HCT116 (cell line): ENCODE results near the gene IGF2R. TPM values are rescaled to one million over a fixed set of nuclear protein-coding genes. Genes with fewer than 3 reads are reported as not detected.

Experiments
- ATAC-seq: fragments of 200-7000 bp; cut with Tn5 transposase; 2 replicates; pipeline ENCODE4 v1.9.1; 2020; ENCODE audit warnings: mild to moderate bottlenecking, moderate library complexity
- BruUV-seq: library from RNA; stranded (reverse); fragments of 400-500 nt; replicated peaks from 2 replicates; lab custom pipeline; 2021; lab: Mats Ljungman, UMichigan
- CTCF ChIA-PET: fragments of 300-600 bp; sonication (Branson Sonifier 250); formaldehyde crosslinking; loops from one replicate; lab custom pipeline; 2021; ENCODE audit warnings: antibody characterized with exemption; lab: Charles Lee
- POLR2A ChIA-PET: fragments of 300-600, 350-600 bp; sonication (Branson Sonifier 250); formaldehyde crosslinking; loops from one replicate; lab custom pipeline; 2021; ENCODE audit warnings: antibody characterized with exemption; lab: Charles Lee
- RAD21 ChIA-PET, 2 experiments: fragments of 300-600 bp; sonication (Branson Sonifier 250); formaldehyde crosslinking; loops; one replicate each; lab custom pipeline; 2023; ENCODE audit warnings: low total read pairs in 2 of 2; ENCODE audit not compliant: uncharacterized antibody in 2 of 2, unreplicated experiment in 2 of 2, low non-redundant PET in 1 of 2; lab: Charles Lee
- DNase-seq: peaks from one replicate; pipeline ENCODE4 v3.0.0-alpha.2; 2010; ENCODE audit warnings: low read depth, low spot score
- H2AFZ ChIP-seq: fragments of 200-600 bp; shearing (Covaris generic), sonication (generic); 2 replicates; pipeline ENCODE4 v1.6.1; 2017; ENCODE audit warnings: low read depth, mixed run types, mixed read lengths, antibody characterized with exemption, low read length; ENCODE audit not compliant: poor library complexity, severe bottlenecking
- H3K27ac ChIP-seq: 2 replicates; pipeline ENCODE4 v1.5.1; 2012; ENCODE audit warnings: low read depth, low read length
- H3K27me3 ChIP-seq: fragments of 200-600 bp; sonication (generic); 2 replicates; pipeline ENCODE4 v1.6.1; 2016; ENCODE audit warnings: mixed run types, low read length, mixed read lengths; ENCODE audit not compliant: insufficient read depth
- H3K36me3 ChIP-seq, 2 experiments: fragments of 200-500 bp in 1 of 2; fragments of 200-600 bp in 1 of 2; sonication (Bioruptor generic) in 1 of 2; sonication (generic) in 1 of 2; 2 replicates each; pipeline versions ENCODE4 v1.5.1 to v1.6.1; 2014 to 2016; ENCODE audit warnings: low read length in 2 of 2, inconsistent platforms in 1 of 2, mixed read lengths in 1 of 2, mixed run types in 1 of 2; ENCODE audit not compliant: insufficient read depth in 2 of 2, control insufficient read depth in 1 of 2
- H3K4me1 ChIP-seq, 2 experiments: fragments of 200-600 bp in 1 of 2; sonication (generic) in 1 of 2; 2 replicates each; pipeline versions ENCODE4 v1.5.1 to v1.6.1; 2012 to 2017; ENCODE audit warnings: low read length in 2 of 2, inconsistent platforms in 1 of 2, mild to moderate bottlenecking in 1 of 2, mixed read lengths in 1 of 2, mixed run types in 1 of 2, moderate library complexity in 1 of 2; ENCODE audit not compliant: insufficient read depth in 2 of 2, control insufficient read depth in 1 of 2
- H3K4me2 ChIP-seq: fragments of 200-600 bp; sonication (generic); 2 replicates; pipeline ENCODE4 v1.6.1; 2017; ENCODE audit warnings: mixed run types, low read length, mixed read lengths
- H3K4me3 ChIP-seq, 2 experiments: fragments of 200-600 bp in 1 of 2; sonication (generic) in 1 of 2; replicated peaks in 1 of 2; 2 replicates each; pipeline ENCODE4 v1.5.1; 2011 to 2016; ENCODE audit warnings: low read length in 2 of 2, control low read depth in 1 of 2, low read depth in 1 of 2, mild to moderate bottlenecking in 1 of 2, mixed read lengths in 1 of 2, mixed run types in 1 of 2
- H3K79me2 ChIP-seq: fragments of 200-600 bp; sonication (generic); 2 replicates; pipeline ENCODE4 v1.6.1; 2017; ENCODE audit warnings: mild to moderate bottlenecking, mixed run types, low read length, moderate library complexity, mixed read lengths; ENCODE audit not compliant: insufficient read depth
- H3K9ac ChIP-seq: fragments of 200-600 bp; sonication (generic); 2 replicates; pipeline ENCODE4 v1.6.1; 2016; ENCODE audit warnings: low read length, mixed read lengths
- H3K9me2 ChIP-seq: fragments of 200-600 bp; sonication (generic), shearing (Covaris generic); 2 replicates; pipeline ENCODE4 v1.6.1; 2017; ENCODE audit warnings: mixed run types, mild to moderate bottlenecking, moderate library complexity; ENCODE audit not compliant: insufficient read depth
- H3K9me3 ChIP-seq, 2 experiments: fragments of 200-500 bp in 1 of 2; fragments of 200-600 bp in 1 of 2; sonication (Bioruptor generic) in 1 of 2; sonication (generic) in 1 of 2; 2 replicates each; pipeline ENCODE4 v1.6.1; 2014 to 2017; ENCODE audit warnings: low read length in 2 of 2, mixed read lengths in 2 of 2, inconsistent platforms in 1 of 2, low read depth in 1 of 2, mild to moderate bottlenecking in 1 of 2, mixed run types in 1 of 2, moderate library complexity in 1 of 2; ENCODE audit not compliant: control insufficient read depth in 1 of 2, insufficient read depth in 1 of 2
- H4K20me1 ChIP-seq: fragments of 200-600 bp; sonication (generic), shearing (Covaris generic); 2 replicates; pipeline ENCODE4 v1.6.1; 2017; ENCODE audit warnings: mixed run types, mild to moderate bottlenecking, moderate library complexity; ENCODE audit not compliant: insufficient read depth
- CBX3 ChIP-seq: IDR thresholded peaks from 2 replicates; pipeline ENCODE4 v1.6.1; 2012; ENCODE audit warnings: low read depth
- ELF1 ChIP-seq: IDR thresholded peaks from 2 replicates; pipeline ENCODE4 v1.6.1; 2012; ENCODE audit warnings: low read depth, borderline replicate concordance
- EZH2 ChIP-seq: fragments of 200-600 bp; sonication (generic); IDR thresholded peaks from 2 replicates; pipeline ENCODE4 v1.6.1; 2017; ENCODE audit warnings: antibody characterized with exemption, mixed run types
- EZH2phosphoT487 ChIP-seq: fragments of 200-600 bp; IDR thresholded peaks from 2 replicates; pipeline ENCODE4 v1.6.1; 2018; ENCODE audit warnings: antibody characterized with exemption, borderline replicate concordance
- FOSL1 ChIP-seq: IDR thresholded peaks from 2 replicates; pipeline ENCODE4 v1.6.1; 2012; ENCODE audit warnings: low read depth
- JUND ChIP-seq: IDR thresholded peaks from 2 replicates; pipeline ENCODE4 v1.6.1; 2012
- POLR2A ChIP-seq: IDR thresholded peaks from 2 replicates; pipeline ENCODE4 v1.7.0; 2011; ENCODE audit warnings: borderline replicate concordance; ENCODE audit not compliant: insufficient read depth, insufficient read length; ENCODE audit errors: extremely low read depth
- SP1 ChIP-seq: IDR thresholded peaks from 2 replicates; pipeline ENCODE4 v1.6.1; 2012; ENCODE audit warnings: low read depth
- SRF ChIP-seq: IDR thresholded peaks from 2 replicates; pipeline ENCODE4 v1.6.1; 2012; ENCODE audit warnings: low read depth
- YY1 ChIP-seq: IDR thresholded peaks from 2 replicates; pipeline ENCODE4 v1.6.1; 2011; ENCODE audit warnings: low read length, low read depth, moderate library complexity, mild to moderate bottlenecking; ENCODE audit not compliant: insufficient replicate concordance; ENCODE audit errors: extremely low read depth
- ZFX ChIP-seq: fragments of 450-650 bp; IDR thresholded peaks from 2 replicates; pipeline ENCODE4 v1.6.1; 2017
- ZNF274 ChIP-seq: fragments of 200-500 bp; sonication (Bioruptor generic); IDR thresholded peaks from 2 replicates; pipeline ENCODE4 v1.6.1; 2014; ENCODE audit warnings: mild to moderate bottlenecking, low read depth, low read length, inconsistent platforms
- intact Hi-C: fragments of 100-400 bp; cut with micrococcal nuclease; formaldehyde crosslinking; loops from 2 replicates; pipeline ENCODE4 v1.10.0; 2022
- total RNA-seq: library from RNA; stranded (reverse); gene quantifications from one replicate; pipeline ENCODE4 v1.2.1, GENCODE V29; 2021; ENCODE audit not compliant: unreplicated experiment
- TF ChIP-seq, protein P1 (sequence below): IDR thresholded peaks from 2 replicates; pipeline ENCODE4 v1.6.1; 2012; ENCODE audit warnings: low read depth
- TF ChIP-seq, protein P2 (sequence below), 3 experiments: fragments of 200-600 bp in 1 of 3; sonication (generic) in 1 of 3; IDR thresholded peaks in 2 of 3; conservative IDR thresholded peaks in 1 of 3; 2 replicates each; pipeline ENCODE4 v1.5.1; 2012 to 2017; ENCODE audit warnings: low read depth in 2 of 3, low read length in 2 of 3, antibody characterized with exemption in 1 of 3, borderline replicate concordance in 1 of 3, control low read depth in 1 of 3, mild to moderate bottlenecking in 1 of 3, mixed read lengths in 1 of 3, mixed run types in 1 of 3, moderate library complexity in 1 of 3; ENCODE audit not compliant: insufficient read depth in 1 of 3

The IGF2R gene
- total RNA-seq, 1 experiment from 2014 or later, result 37.0 TPM

DNA sequence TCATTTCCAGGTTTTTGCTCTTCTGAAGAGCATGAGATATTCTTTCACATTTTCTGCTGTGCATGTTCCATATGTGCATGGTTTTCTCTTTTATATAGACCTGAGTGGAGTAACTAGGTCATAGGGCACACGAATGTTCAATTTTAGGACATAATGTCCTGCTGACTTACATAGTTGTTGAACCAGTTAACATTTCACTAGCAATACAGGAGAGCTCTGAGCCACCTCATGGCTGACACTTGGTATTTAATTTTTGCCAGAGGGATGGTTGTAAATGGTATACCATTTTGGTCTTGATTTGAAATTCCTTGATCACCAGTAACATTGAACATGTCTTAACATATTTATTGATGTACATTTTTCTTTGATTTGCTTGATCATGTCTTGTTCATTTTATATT, 38.3 kb downstream of the IGF2R start (continued):
- TF ChIP-seq, protein P1, sequence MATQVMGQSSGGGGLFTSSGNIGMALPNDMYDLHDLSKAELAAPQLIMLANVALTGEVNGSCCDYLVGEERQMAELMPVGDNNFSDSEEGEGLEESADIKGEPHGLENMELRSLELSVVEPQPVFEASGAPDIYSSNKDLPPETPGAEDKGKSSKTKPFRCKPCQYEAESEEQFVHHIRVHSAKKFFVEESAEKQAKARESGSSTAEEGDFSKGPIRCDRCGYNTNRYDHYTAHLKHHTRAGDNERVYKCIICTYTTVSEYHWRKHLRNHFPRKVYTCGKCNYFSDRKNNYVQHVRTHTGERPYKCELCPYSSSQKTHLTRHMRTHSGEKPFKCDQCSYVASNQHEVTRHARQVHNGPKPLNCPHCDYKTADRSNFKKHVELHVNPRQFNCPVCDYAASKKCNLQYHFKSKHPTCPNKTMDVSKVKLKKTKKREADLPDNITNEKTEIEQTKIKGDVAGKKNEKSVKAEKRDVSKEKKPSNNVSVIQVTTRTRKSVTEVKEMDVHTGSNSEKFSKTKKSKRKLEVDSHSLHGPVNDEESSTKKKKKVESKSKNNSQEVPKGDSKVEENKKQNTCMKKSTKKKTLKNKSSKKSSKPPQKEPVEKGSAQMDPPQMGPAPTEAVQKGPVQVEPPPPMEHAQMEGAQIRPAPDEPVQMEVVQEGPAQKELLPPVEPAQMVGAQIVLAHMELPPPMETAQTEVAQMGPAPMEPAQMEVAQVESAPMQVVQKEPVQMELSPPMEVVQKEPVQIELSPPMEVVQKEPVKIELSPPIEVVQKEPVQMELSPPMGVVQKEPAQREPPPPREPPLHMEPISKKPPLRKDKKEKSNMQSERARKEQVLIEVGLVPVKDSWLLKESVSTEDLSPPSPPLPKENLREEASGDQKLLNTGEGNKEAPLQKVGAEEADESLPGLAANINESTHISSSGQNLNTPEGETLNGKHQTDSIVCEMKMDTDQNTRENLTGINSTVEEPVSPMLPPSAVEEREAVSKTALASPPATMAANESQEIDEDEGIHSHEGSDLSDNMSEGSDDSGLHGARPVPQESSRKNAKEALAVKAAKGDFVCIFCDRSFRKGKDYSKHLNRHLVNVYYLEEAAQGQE, result no peak
- TF ChIP-seq ELF1, result no peak

DNA sequence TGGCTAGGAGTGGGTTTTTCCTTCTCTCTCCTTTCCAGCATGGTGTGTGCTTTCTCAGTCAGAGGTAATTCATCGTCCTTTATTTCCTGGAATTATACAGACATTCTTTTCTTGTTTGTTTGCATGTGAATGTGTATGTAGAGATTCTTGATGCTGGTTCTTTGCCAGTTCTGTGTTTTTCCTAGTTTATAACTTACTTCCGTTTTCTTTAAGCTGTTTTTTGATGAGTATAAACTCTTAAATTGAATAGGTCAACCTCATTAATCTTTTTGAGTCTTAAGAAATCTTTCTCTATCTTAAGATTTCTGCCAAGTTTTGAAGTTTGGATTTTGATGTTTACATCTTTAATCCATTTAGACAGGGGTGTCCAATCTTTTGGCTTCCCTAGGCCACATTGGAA, 38.7 kb downstream of the IGF2R start:
- ATAC-seq (no peak), DNase-seq (no peak)
- H3K9me3 ChIP-seq, result peaks cover 0 to 5% of the 10 kb centered on the region in 2 experiments; a peak in 2 of 4 replicates
- no TSS peak for BruUV-seq
- H3K4me1 ChIP-seq, result no peaks in the 10 kb centered on the region
- H3K79me2 ChIP-seq, result peaks cover 24% of the 10 kb centered on the region; the same call in 1 of the 2 replicates
- H3K27ac ChIP-seq, result no peak overlapping the region
- TF ChIP-seq, protein P1, result no peak
- TF ChIP-seq CBX3 (no peak), YY1 (no peak), FOSL1 (no peak), SP1 (no peak), ZNF274 (no peak), POLR2A (no peak), SRF (no peak), JUND (no peak), EZH2 (no peak), ZFX (no peak), EZH2phosphoT487 (no peak)
- TF ChIP-seq, protein P2, sequence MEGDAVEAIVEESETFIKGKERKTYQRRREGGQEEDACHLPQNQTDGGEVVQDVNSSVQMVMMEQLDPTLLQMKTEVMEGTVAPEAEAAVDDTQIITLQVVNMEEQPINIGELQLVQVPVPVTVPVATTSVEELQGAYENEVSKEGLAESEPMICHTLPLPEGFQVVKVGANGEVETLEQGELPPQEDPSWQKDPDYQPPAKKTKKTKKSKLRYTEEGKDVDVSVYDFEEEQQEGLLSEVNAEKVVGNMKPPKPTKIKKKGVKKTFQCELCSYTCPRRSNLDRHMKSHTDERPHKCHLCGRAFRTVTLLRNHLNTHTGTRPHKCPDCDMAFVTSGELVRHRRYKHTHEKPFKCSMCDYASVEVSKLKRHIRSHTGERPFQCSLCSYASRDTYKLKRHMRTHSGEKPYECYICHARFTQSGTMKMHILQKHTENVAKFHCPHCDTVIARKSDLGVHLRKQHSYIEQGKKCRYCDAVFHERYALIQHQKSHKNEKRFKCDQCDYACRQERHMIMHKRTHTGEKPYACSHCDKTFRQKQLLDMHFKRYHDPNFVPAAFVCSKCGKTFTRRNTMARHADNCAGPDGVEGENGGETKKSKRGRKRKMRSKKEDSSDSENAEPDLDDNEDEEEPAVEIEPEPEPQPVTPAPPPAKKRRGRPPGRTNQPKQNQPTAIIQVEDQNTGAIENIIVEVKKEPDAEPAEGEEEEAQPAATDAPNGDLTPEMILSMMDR (IDR thresholded peaks at IDR 0.05 in 2 of 3, conservative IDR thresholded peaks at IDR 0.05 in 1 of 3; ENCODE audit: borderline replicate concordance in 1 of 3, insufficient read depth in 1 of 3, low read depth in 2 of 3, low read length in 2 of 3), result no peak
- ChIA-PET POLR2A (no interaction called here), CTCF (no interaction called here), RAD21 (no interaction called here)
- no peak overlapping the region for H3K9ac ChIP-seq
- intact Hi-C loops, result no loop called here
- no peak overlapping the region for H3K4me2 ChIP-seq
- H3K27me3 ChIP-seq, result no peaks in the 10 kb centered on the region
- H4K20me1 ChIP-seq, result no peaks in the 10 kb centered on the region
- peaks cover 0 to 12% of the 10 kb centered on the region in 2 experiments; a peak in 2 of 4 replicates for H3K36me3 ChIP-seq
- no peaks in the 10 kb centered on the region for H3K9me2 ChIP-seq
- H2AFZ ChIP-seq, result no peak overlapping the region
- H3K4me3 ChIP-seq, result no peak overlapping the region
